ENCODE results near the gene ZNF320. TPM values are rescaled to one million over a fixed set of nuclear protein-coding genes. Genes with fewer than 3 reads are reported as not detected.
"Not testable (repeated sequence)": the region's sequence is repeated elsewhere in the genome, so short reads cannot be mapped to it uniquely, and the experiment has no call there.

Gene ZNF320
- total and polyA plus RNA-seq, 5 donors: 6.6 to 13.3 (median 9.3) TPM

DNA sequence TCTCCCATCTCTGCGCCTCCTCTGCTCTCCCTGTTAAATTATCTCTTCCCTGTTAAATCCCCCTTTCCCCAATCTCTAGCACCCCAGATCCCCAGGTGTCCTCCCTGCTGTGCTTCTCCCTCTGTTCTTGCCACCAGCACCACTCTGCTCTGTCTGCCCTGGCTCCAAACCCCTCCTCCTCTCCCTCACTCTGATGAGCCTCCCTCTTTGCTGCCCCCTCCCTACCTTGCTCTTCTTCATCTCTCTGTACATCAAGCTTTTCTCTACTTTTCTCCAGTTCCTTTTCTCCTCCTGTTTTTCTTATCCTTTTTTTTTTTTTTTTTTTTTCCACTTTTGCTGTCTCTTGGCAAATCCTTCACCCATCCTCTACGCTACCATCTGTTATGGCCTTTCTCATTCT is 44.1 kb upstream of the ZNF320 start:
- intact Hi-C loops (cut with DNase I); H3K27ac ChIP-seq (ENCODE audit: low read length); DNase-seq; ATAC-seq; H3K4me1 ChIP-seq (ENCODE audit: control insufficient read depth, insufficient read depth, low read length); H3K27me3 ChIP-seq (ENCODE audit: control insufficient read depth, insufficient read depth); H3K9me3 ChIP-seq (ENCODE audit: control insufficient read depth, low read length): not testable (repeated sequence)
- H3K4me3 ChIP-seq (ENCODE audit: low read length): peak overlapping the region; percentile 88
- WGBS: 43% methylated on average over 2 of the region's 2 CpGs

DNA sequence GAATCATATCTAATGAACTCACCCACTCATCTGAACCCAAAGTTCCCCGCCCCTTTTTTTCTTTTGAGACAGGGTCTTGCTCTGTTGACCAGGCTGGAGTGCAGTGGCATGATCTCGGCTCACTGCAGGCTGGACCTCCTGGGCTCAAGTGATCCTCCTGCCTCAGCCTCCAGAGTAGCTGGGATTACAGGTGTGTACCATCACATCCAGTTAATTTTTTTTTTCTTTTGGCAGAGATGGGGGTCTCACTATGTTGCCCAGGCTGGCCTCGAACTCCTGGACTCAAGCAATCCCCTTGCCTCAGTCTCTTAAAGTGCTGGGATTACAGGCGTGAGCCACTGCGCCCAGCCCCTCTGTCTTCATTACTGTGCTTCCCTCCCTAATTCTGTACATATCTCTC is 43.5 kb upstream of the ZNF320 start:
- 85% methylated on average over 5 of the region's 5 CpGs for WGBS
- intact Hi-C loops (cut with DNase I); H3K4me3 ChIP-seq (ENCODE audit: low read length); ATAC-seq; H3K9me3 ChIP-seq (ENCODE audit: control insufficient read depth, low read length); H3K4me1 ChIP-seq (ENCODE audit: control insufficient read depth, insufficient read depth, low read length); DNase-seq; H3K27me3 ChIP-seq (ENCODE audit: control insufficient read depth, insufficient read depth); H3K27ac ChIP-seq (ENCODE audit: low read length): not testable (repeated sequence)

DNA sequence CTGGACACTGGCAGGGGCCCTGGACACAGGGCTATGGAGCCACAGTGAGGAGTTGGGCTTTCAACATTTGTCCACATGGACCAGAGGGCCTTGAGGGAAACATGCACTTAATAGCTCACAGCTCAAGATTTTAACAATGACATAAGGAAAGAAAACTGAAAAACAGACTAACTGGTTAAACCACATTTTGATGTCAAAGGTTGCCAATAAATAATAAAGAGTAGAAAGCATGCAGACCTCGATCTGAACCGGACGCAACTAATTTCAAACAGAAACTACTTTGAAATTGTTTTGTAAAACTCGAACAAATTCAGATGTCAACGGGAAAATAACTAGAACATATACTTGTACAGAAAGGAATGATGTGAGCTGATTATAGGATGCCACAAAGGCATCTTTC is 41.3 kb upstream of the ZNF320 start:
- DNase-seq (no peak), ATAC-seq (no peak)
- H3K4me1 ChIP-seq (ENCODE audit: control insufficient read depth, insufficient read depth, low read length): no peaks in the 10 kb centered on the region
- H3K4me3 ChIP-seq (ENCODE audit: low read length): no peak overlapping the region
- 47% methylated on average over 5 of the region's 5 CpGs for WGBS
- no peak overlapping the region for H3K27ac ChIP-seq (ENCODE audit: low read length)
- no peaks in the 10 kb centered on the region for H3K27me3 ChIP-seq (ENCODE audit: control insufficient read depth, insufficient read depth)
- no peaks in the 10 kb centered on the region for H3K9me3 ChIP-seq (ENCODE audit: control insufficient read depth, low read length)
- intact Hi-C loops (cut with DNase I): no loop called here

DNA sequence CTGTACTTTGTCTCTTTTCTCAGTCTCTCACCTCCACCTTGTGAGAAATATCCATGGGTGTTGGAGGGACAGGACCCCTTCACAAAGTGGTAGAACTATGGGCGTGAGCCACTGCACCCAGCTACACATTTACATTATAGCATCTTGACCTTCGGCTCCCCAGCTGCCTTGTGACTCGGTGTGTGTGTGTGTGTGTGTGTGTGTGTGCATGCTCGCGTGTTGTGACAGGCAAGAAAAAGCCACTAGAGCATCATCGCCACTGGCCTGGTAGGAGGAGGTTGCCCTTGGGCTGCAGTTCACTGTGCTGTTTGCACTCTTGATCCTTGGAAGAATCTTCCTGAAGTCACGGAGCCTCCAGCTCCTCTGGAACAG is 39.5 kb upstream of the ZNF320 start:
- Histone ChIP-seq H3K27ac (ENCODE audit: low read length) (no peak overlapping the region), H3K27me3 (ENCODE audit: control insufficient read depth, insufficient read depth) (no peaks in the 10 kb centered on the region), H3K4me3 (ENCODE audit: low read length) (no peak overlapping the region), H3K9me3 (ENCODE audit: control insufficient read depth, low read length) (no peaks in the 10 kb centered on the region), H3K4me1 (ENCODE audit: control insufficient read depth, insufficient read depth, low read length) (no peaks in the 10 kb centered on the region)
- WGBS: 86% methylated on average over 7 of the region's 7 CpGs
- intact Hi-C loops (cut with DNase I): no loop called here
- DNase-seq (no peak), ATAC-seq (no peak)

DNA sequence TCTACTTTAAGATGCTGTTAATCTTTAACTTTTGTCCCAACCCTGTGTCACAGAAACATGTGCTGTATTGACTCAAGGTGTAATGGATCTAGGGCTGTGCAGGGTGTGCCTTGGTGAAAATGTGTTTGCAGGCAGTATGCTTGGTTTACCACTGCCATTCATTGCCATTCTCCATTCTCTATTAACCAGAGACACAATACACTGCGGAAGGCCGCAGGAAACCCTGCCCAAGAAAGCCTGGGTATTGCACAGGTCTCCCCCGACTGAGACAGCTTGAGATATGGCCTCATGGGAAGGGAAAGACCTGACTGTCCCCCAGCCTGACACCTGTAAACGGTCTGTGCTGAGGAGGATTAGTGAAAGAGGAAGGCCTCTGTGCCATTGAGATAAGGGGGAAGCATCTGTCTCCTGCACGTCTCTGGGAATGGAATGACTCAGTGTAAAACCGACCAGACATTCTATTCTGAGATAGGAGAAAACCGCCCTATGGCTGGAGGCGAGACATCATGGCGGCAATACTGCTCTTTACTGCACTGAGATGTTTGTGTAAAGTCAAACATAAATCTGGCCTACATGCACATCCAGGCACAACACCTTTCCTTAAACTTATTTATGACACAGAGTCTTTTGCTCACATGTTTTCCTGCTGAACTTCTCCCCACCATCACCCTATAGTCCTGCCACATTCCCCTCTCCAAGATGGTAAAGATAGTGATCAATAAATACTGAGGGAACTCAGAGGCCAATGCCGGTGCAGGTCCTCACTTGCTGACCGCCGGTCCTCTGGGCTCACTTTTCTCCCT is 38.9 kb upstream of the ZNF320 start:
- no peak overlapping the region for H3K27ac ChIP-seq (ENCODE audit: low read length)
- peak in 1 of 2 donors; percentile 60 for ATAC-seq
- 55% methylated on average over 12 of the region's 12 CpGs for whole genome bisulfite sequencing

DNA sequence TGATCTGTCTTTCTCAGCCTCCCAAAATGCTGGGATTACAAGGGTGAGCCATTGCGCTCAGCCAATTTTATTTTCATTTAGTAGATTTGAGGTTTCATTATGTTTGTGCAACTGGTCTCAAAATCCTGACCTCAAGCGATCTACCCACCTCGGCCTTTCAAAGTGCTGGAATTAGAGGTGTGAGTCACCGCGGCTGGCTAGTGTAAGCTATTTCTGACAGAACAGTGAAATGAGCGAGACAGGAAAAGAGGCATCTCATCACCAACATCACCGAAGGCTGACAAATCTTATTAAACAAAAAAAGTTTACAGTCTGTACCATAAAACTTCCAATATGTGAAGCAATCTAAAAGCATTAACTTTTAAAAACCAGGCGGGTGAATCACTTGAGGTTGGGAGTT is 38.0 kb upstream of the ZNF320 start:
- no peaks in the 10 kb centered on the region for H3K27me3 ChIP-seq (ENCODE audit: control insufficient read depth, insufficient read depth)
- 85% methylated on average over 8 of the region's 8 CpGs for WGBS
- no peak for DNase-seq
- no peak overlapping the region for H3K4me3 ChIP-seq (ENCODE audit: low read length)
- intact Hi-C loops (cut with DNase I): no loop called here
- ATAC-seq: no peak
- H3K4me1 ChIP-seq (ENCODE audit: control insufficient read depth, insufficient read depth, low read length): no peaks in the 10 kb centered on the region
- H3K27ac ChIP-seq (ENCODE audit: low read length): no peak overlapping the region
- H3K9me3 ChIP-seq (ENCODE audit: control insufficient read depth, low read length): no peaks in the 10 kb centered on the region

More for the DNA sequence above, 38.9 kb upstream of the ZNF320 start:
- H3K4me1 ChIP-seq (ENCODE audit: control insufficient read depth, insufficient read depth, low read length): no peaks in the 10 kb centered on the region
- no peak for DNase-seq
- H3K4me3 ChIP-seq (ENCODE audit: low read length): no peak overlapping the region
- intact Hi-C loops (cut with DNase I): no loop called here
- H3K27me3 ChIP-seq (ENCODE audit: control insufficient read depth, insufficient read depth): no peaks in the 10 kb centered on the region
- H3K9me3 ChIP-seq (ENCODE audit: control insufficient read depth, low read length): no peaks in the 10 kb centered on the region

DNA sequence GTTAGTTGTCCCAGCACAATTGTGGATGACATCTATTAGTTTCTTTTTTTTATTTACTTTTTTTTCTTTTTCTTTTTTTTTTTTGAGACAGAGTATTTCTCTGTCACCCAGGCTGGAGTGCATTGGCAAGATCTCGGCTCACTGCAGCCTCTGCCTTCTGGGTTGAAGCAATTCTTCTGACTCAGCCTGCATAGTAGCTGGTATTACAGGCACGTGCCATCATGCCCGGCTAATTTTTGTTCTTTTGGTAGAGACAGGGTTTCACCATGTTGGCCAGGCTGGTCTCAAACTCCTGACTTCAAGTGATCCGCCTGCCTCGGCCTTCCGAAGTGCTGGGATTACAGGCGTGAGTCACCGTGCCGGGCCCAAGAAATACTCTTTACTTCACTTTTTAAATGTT is 27.2 kb upstream of the ZNF320 start:
- WGBS: 95% methylated on average over 9 of the region's 9 CpGs
- intact Hi-C loops (cut with DNase I); H3K4me3 ChIP-seq (ENCODE audit: low read length); H3K27ac ChIP-seq (ENCODE audit: low read length); H3K27me3 ChIP-seq (ENCODE audit: control insufficient read depth, insufficient read depth); H3K9me3 ChIP-seq (ENCODE audit: control insufficient read depth, low read length); H3K4me1 ChIP-seq (ENCODE audit: control insufficient read depth, insufficient read depth, low read length); ATAC-seq; DNase-seq: not testable (repeated sequence)

DNA sequence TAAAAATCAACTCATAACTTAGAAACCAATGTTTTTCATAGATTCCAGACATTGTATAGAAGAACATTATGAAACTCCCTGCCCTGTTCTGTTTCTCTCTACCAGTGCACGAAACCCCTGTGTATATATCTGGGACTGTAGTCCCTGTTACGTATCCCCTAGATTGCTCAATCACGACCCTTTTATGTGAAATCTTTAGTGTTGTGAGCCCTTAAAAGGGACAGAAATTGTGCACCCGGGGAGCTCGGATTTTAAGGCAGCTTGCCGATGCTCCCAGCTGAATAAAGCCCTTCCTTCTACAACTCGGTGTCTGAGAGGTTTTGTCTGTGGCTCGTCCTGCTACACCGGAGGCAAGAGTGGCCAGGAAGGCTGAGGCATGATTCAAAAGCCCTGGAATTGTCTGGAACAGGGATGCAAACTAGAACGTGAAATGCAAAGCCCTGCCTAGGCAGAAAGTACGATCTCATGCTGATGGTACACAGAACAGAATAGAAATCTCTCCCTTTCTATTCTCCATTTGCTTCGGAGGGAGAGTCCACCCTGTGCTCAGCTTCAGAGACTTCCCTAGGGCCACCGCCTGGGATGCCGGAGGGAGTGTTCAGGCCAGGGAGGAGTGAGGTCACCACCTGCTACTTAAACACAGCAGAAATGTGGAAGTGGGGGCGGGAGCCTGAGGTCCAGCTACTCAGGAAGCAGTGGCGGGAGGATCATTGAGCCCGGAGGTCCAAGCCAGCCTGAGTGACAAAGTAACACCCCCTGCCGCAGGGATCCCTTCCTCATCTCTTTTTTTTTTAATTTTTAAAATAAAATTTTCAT is 26.6 kb upstream of the ZNF320 start:
- 43% methylated on average over 18 of the region's 18 CpGs for WGBS
- Histone ChIP-seq H3K4me1 (ENCODE audit: control insufficient read depth, insufficient read depth, low read length) (no peaks in the 10 kb centered on the region), H3K9me3 (ENCODE audit: control insufficient read depth, low read length) (no peaks in the 10 kb centered on the region), H3K4me3 (ENCODE audit: low read length) (peak overlapping the region; percentile 85), H3K27me3 (ENCODE audit: control insufficient read depth, insufficient read depth) (no peaks in the 10 kb centered on the region), H3K27ac (ENCODE audit: low read length) (peak overlapping the region; percentile 17)
- intact Hi-C loops (cut with DNase I): loop anchor here in 1 of 4 donors (2.0 kb wide), 1 partner anchor 39 kb away; the partner anchor contains the start of gene ZNF816
- ATAC-seq (peak; percentile 49 to 69), DNase-seq (peak; percentile 63 to 76 (median 71))

DNA sequence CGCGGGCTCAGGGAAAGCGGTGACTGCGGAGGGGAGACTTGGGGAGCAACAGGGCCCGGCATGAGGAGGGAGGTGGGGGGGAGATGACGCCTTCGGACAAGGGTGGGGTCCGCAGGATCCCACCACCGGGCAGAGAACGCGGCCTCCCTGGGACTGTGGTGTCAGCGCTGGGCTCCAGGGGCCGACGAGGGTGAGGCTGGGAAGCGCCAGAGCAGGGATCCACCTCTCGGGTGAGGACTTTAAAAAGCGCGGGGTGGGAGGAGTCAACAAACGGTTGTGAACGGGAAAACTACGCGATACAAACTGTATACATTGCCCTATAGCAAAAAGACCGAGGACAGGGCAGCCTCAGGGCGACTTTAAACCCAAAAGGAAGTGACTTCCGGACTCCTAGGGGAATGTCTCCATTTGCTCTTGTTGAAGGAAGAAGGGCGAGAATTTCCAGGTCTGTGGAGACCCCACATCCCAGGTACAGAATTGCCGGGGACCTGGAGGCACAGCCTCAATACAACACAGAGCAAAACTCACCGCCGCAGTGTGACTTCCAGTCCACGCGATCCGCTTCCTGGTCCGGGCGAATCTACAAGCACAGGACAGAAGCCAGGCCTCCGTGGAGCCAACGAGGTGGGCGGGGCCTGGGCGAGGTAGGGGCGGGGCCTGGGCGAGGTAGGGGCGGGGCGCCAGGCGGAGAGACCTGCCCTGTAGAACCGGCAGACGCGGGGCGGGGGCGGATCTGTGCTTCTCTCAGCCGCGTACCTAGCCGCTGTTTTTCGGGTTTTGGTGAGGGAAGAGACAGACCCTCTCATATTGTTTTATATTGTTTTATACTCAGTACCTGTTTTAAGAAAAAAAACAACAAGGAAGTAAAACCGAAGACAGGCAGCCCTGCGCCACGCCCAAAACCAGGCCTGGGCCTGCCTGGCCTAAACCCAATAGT is 25.7 kb upstream of the ZNF320 start, which contains the start of gene ZNF888:
Gene ZNF888, minus strand, starts transcription at position 588 of the 937 bp plus-strand sequence. CDS start 5,555 bp downstream, outside the sequence.
- 2% methylated on average over 55 of the region's 55 CpGs for WGBS
- peak; percentile 87 to 95 (median 95) for DNase-seq
- Histone ChIP-seq H3K4me1 (ENCODE audit: control insufficient read depth, insufficient read depth, low read length) (no peaks in the 10 kb centered on the region), H3K4me3 (ENCODE audit: low read length) (peak within 1 kb of the TSS; percentile 85), H3K27me3 (ENCODE audit: control insufficient read depth, insufficient read depth) (no peaks in the 10 kb centered on the region), H3K9me3 (ENCODE audit: control insufficient read depth, low read length) (no peaks in the 10 kb centered on the region), H3K27ac (ENCODE audit: low read length) (peak within 1 kb of the TSS; percentile 74)
- intact Hi-C loops (cut with DNase I): loop anchor here in 1 of 4 donors (2.0 kb wide), 1 partner anchor 40 kb away; the partner anchor contains the start of gene ZNF816
- peak; percentile 100 for ATAC-seq

DNA sequence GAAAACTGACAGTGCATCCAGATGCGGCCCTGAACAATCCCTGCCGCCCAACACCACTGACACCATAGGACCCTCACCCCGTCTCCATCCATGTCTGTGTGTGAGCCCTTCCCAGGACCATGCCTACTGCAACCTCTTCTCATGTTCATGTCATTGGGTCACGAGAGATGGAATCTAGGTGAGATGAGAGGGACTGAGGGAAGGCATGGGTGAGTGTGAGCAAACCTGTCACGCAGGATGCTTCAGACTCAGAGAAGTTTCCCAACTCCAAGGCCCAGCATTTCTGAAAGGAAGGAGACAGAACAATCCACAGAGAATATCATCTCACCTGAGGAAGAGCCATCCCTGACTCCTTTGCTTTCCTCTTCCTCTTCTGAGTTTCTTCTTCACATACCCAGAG is 20.1 kb upstream of the ZNF320 start:
- H3K27me3 ChIP-seq (ENCODE audit: control insufficient read depth, insufficient read depth): no peaks in the 10 kb centered on the region
- H3K27ac ChIP-seq (ENCODE audit: low read length): no peak overlapping the region
- 97% methylated on average over 5 of the region's 5 CpGs for WGBS
- no peaks in the 10 kb centered on the region for H3K9me3 ChIP-seq (ENCODE audit: control insufficient read depth, low read length)
- no peak for DNase-seq
- ATAC-seq: no peak
- intact Hi-C loops (cut with DNase I): no loop called here
- no peak overlapping the region for H3K4me3 ChIP-seq (ENCODE audit: low read length)
- no peaks in the 10 kb centered on the region for H3K4me1 ChIP-seq (ENCODE audit: control insufficient read depth, insufficient read depth, low read length)

All from right cardiac atrium (tissue), 5 donors.